KOPT-K1 (cell line): ENCODE results near the gene CATSPER3.

Experiments used
- H3K27ac ChIP-seq: fragments of 200-600 bp; sonication (generic); 2 replicates; pipeline ENCODE4 v1.5.1; 2016; ENCODE audit warnings: antibody characterized with exemption, mild to moderate bottlenecking, low read depth, low read length; ENCODE audit not compliant: poor library complexity, severe bottlenecking
- H3K36me3 ChIP-seq: fragments of 200-600 bp; sonication (generic); 2 replicates; pipeline ENCODE4 v1.5.1; 2017; ENCODE audit warnings: antibody characterized with exemption, mild to moderate bottlenecking, low read length, moderate library complexity; ENCODE audit not compliant: insufficient read depth
- H3K9me3 ChIP-seq: fragments of 200-600 bp; sonication (generic); 2 replicates; pipeline ENCODE4 v1.5.1; 2017; ENCODE audit warnings: antibody characterized with exemption, low read length, mild to moderate bottlenecking; ENCODE audit not compliant: insufficient read depth, poor library complexity, severe bottlenecking

Gene CATSPER3

GRCh38 chr5:135050244-135050767, 82.6 kb downstream of the CATSPER3 start:
- Histone ChIP-seq H3K27ac (no peak overlapping the region), H3K36me3 (no peaks in the 10 kb centered on the region), H3K9me3 (no peaks in the 10 kb centered on the region)

DNA sequence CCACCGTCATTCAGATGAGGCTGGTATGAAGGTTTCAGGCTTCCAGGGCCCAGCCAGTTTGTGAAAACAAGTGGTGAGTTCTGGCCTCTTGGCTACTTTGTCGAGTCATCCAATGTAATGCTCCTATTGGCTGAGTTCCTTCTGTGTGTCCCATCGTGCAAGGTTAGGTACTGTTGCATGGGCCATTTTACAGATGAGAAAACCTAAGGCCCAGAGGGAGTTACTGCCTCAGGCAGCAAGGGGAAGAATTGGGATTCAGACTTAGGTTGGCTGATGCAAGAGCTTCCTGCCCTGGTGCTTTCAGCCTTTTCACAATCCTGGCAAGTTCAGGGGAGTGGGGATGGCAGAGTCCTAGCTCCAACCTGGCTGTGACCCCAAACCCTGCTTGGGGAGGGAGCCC, 83.7 kb downstream of the CATSPER3 start:
- H3K36me3 ChIP-seq: no peaks in the 10 kb centered on the region
- H3K9me3 ChIP-seq: no peaks in the 10 kb centered on the region
- no peak overlapping the region for H3K27ac ChIP-seq

GRCh38 chr5:135051872-135052271, 84.2 kb downstream of the CATSPER3 start:
- Histone ChIP-seq H3K36me3 (no peaks in the 10 kb centered on the region), H3K27ac (no peak overlapping the region), H3K9me3 (no peaks in the 10 kb centered on the region)

GRCh38 chr5:135052511-135053145, 84.9 kb downstream of the CATSPER3 start:
- Histone ChIP-seq H3K9me3 (no peaks in the 10 kb centered on the region), H3K27ac (no peak overlapping the region), H3K36me3 (no peaks in the 10 kb centered on the region)

- H3K9me3 ChIP-seq: no peaks in the 10 kb centered on the region
- H3K36me3 ChIP-seq: no peaks in the 10 kb centered on the region
- H3K27ac ChIP-seq: no peak overlapping the region
Measured at GRCh38 chr5:135053278-135053677, 85.6 kb downstream of the CATSPER3 start.

- Histone ChIP-seq H3K36me3 (no peaks in the 10 kb centered on the region), H3K9me3 (no peaks in the 10 kb centered on the region), H3K27ac (no peak overlapping the region)
Measured at GRCh38 chr5:135053989-135054388, 86.3 kb downstream of the CATSPER3 start.

GRCh38 chr5:135054546-135054945, 86.8 kb downstream of the CATSPER3 start:
- H3K9me3 ChIP-seq: no peaks in the 10 kb centered on the region
- no peak overlapping the region for H3K27ac ChIP-seq

DNA sequence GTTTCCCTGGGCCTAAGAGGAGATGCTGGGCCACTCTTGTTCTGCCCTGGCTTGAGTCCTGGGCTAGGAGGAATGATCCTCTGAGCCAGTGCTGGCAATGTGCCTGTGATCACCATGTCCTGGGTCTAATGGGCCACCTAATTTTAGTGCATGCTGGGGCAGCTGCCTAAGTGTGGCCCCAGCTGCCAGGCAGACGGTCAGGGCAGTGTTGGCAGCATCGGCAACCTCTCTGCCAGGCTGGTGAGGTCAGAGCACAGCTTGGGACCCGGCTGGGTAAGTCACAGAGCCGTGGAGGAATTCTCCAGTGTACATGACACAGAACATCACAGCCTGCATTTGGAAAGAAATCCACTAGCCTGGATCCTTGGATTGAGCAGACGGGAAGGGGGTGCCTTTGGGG, 87.7 kb downstream of the CATSPER3 start:
- H3K27ac ChIP-seq: no peak overlapping the region

More at GRCh38 chr5:135054546-135054945, 86.8 kb downstream of the CATSPER3 start:
- H3K36me3 ChIP-seq: no peaks in the 10 kb centered on the region

DNA sequence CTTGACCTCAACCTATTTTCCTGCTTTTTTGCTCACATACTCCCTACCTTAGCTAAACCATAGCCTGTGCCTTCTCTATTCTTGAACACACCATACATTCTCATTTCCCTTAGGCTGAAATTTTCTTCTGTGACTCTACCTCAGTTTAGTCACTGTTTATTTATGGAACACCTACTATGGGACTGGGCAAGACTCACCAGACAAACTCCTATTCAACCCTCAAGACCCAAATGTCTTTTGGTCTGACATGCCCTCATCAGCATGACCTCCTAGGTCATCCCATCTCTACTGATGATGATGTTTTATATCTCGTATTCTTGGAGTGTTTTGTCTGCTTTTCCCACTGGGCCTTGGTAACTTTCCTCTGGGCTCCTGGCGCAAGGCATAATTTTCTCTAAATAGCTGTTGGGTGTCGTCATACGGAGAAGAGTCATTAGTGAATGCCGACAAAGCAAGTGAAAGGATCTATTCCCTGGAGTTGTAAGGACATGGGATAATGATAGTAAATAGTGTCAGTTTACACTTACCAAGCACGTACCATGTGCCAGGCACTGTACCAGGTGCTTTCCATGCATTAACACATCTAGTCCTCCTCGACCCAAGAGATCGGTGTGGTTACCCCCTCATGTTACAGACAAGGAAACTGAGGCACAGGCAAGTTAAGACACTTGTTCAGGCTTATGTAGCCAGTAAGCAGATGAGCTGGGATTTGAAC, 88.8 kb downstream of the CATSPER3 start:
- no peaks in the 10 kb centered on the region for H3K9me3 ChIP-seq
- H3K27ac ChIP-seq: no peak overlapping the region
- no peaks in the 10 kb centered on the region for H3K36me3 ChIP-seq

More for the DNA sequence above, 87.7 kb downstream of the CATSPER3 start:
- Histone ChIP-seq H3K9me3 (no peaks in the 10 kb centered on the region), H3K36me3 (no peaks in the 10 kb centered on the region)

DNA sequence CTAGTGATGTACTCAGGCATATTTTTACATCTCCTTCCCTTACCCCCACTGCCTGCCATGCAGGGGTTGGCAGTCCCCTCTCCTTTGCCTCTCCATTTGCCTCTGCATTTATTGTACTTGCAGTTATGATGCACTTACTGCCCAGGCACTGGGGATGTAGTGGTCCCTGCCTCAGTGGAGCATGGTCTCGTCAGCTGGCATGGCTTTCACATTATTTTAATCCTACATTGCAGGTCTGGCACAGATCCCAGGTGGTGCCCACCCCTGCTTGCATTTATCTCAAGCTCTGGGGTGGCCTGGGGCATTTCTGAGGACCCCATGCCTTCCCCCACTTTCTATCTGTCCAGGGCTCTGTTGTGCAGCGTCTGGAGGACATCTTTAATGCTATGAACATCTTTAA, 89.5 kb downstream of the CATSPER3 start:
- Histone ChIP-seq H3K27ac (no peak overlapping the region), H3K9me3 (no peaks in the 10 kb centered on the region), H3K36me3 (no peaks in the 10 kb centered on the region)

DNA sequence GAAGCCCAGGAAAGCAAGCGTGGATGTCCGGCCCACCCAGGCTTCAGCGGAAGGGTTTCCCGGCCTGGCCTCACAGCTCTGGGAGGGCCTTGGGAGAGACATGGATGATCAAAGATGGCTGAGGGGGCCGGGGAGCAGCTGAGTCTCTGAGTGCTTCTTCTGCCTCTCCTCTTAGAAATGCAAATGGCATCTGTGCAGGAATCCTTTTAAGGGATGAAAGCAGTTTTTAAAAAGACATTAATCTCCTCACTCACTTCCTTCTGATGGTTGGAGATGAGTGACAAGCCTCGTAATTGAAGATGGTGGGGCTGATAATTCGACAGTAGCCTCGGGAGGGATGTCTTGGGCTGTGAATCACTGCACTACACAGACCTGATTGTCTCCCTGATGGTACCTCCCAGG, 90.6 kb downstream of the CATSPER3 start:
- Histone ChIP-seq H3K36me3 (no peaks in the 10 kb centered on the region), H3K27ac (no peak overlapping the region), H3K9me3 (no peaks in the 10 kb centered on the region)

- no peak overlapping the region for H3K27ac ChIP-seq
- no peaks in the 10 kb centered on the region for H3K9me3 ChIP-seq
- no peaks in the 10 kb centered on the region for H3K36me3 ChIP-seq
Measured at GRCh38 chr5:135059000-135059923, 91.6 kb downstream of the CATSPER3 start.

DNA sequence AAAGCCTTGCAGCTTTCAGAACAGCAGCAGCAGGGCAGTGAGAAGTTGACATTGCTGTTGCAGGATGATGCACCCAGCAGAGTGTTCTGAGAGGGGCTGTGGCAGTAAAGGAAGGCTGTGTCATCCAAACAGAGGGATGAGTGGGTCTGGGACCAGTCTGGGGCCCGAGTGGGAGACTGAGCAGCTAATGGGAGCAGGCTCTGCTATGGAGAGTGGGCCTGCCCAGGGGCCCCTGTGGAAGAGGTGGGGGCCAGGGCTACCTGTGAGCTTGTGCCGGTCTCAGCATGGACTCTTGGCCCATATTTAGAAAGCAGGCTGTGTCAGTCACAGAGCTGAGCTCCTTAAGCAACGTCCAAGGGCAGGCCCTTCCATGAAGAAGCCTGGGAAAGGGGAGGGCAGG, 92.3 kb downstream of the CATSPER3 start:
- no peaks in the 10 kb centered on the region for H3K36me3 ChIP-seq
- no peak overlapping the region for H3K27ac ChIP-seq
- H3K9me3 ChIP-seq: no peaks in the 10 kb centered on the region

GRCh38 chr5:135061001-135061400, 93.3 kb downstream of the CATSPER3 start:
- Histone ChIP-seq H3K36me3 (no peaks in the 10 kb centered on the region), H3K27ac (no peak overlapping the region), H3K9me3 (no peaks in the 10 kb centered on the region)
